H1 (cell line): Measurements from ENCODE around the gene MCF2L2. TPM values are rescaled to one million over a fixed set of nuclear protein-coding genes. Genes with fewer than 3 reads are reported as not detected.

Experiments
- CTCF ChIA-PET: fragments of 300-600 bp; sonication (Branson Sonifier 250); formaldehyde crosslinking; loops from one replicate; lab custom pipeline; 2021; ENCODE audit not compliant: partially characterized antibody; lab: Charles Lee
- POLR2A ChIA-PET: fragments of 300-600 bp; sonication (Branson Sonifier 250); formaldehyde crosslinking; loops from one replicate; lab custom pipeline; 2021; ENCODE audit warnings: inconsistent platforms; ENCODE audit not compliant: partially characterized antibody; lab: Charles Lee
- DNase-seq, 2 experiments: peaks; one replicate each; pipeline versions ENCODE4 v3.0.0 to v3.0.0-alpha.2; 2010 to 2022; ENCODE audit warnings: low spot score in 2 of 2, low read depth in 1 of 2, mixed read lengths in 1 of 2
- FAIRE-seq: peaks from 2 replicates; lab custom pipeline; 2011; peaks lifted over from hg19 to GRCh38; lab: Jason Lieb, UNC
- H2AFZ ChIP-seq: 2 replicates; pipeline ENCODE4 v1.8.1; 2012; ENCODE audit warnings: low read length, inconsistent platforms
- H2AK5ac ChIP-seq: 2 replicates; pipeline ENCODE4 v1.6.1; 2013; ENCODE audit warnings: low read depth, low read length
- H2BK120ac ChIP-seq: replicated peaks from 2 replicates; pipeline ENCODE3; 2013; ENCODE audit warnings: low read depth, low read length, inconsistent platforms
- H2BK12ac ChIP-seq: 2 replicates; pipeline ENCODE4 v1.6.1; 2013; ENCODE audit warnings: low read depth, low read length
- H2BK15ac ChIP-seq: 2 replicates; pipeline ENCODE4 v1.6.1; 2013; ENCODE audit warnings: low read length
- H2BK20ac ChIP-seq: 2 replicates; pipeline ENCODE4 v1.6.1; 2013; ENCODE audit warnings: low read length
- H2BK5ac ChIP-seq: 2 replicates; pipeline ENCODE4 v1.6.1; 2013; ENCODE audit warnings: low read depth, low read length
- H3K14ac ChIP-seq: 2 replicates; pipeline ENCODE4 v1.6.1; 2013; ENCODE audit warnings: inconsistent platforms; ENCODE audit not compliant: insufficient read length
- H3K18ac ChIP-seq: 2 replicates; pipeline ENCODE4 v1.6.1; 2013; ENCODE audit warnings: low read length; ENCODE audit errors: extremely low read depth
- H3K23ac ChIP-seq: 2 replicates; pipeline ENCODE4 v1.6.1; 2013; ENCODE audit warnings: inconsistent platforms; ENCODE audit not compliant: insufficient read length
- H3K23me2 ChIP-seq: 2 replicates; pipeline ENCODE4 v1.6.1; 2013; ENCODE audit warnings: low read depth, low read length
- H3K27ac ChIP-seq: 2 replicates; pipeline ENCODE4 v1.6.1; 2011; ENCODE audit warnings: low read depth, low read length, inconsistent platforms
- H3K27me3 ChIP-seq, 4 experiments: replicated peaks in 1 of 4; 1 replicate in 1 of 4; 2 replicates in 3 of 4; pipeline versions ENCODE4 v1.6.1 to v1.8.1; 2011 to 2013; ENCODE audit warnings: low read length in 3 of 4, mild to moderate bottlenecking in 3 of 4, inconsistent platforms in 2 of 4, mixed read lengths in 2 of 4, moderate library complexity in 1 of 4; ENCODE audit not compliant: control insufficient read depth in 3 of 4, insufficient read depth in 3 of 4; ENCODE audit errors: extremely low read depth in 1 of 4
- H3K36me3 ChIP-seq, 4 experiments: 2 replicates each; pipeline versions ENCODE4 v1.6.1 to v1.8.1; 2011 to 2013; ENCODE audit warnings: mild to moderate bottlenecking in 4 of 4, low read length in 3 of 4, moderate library complexity in 2 of 4, control low read depth in 1 of 4, inconsistent platforms in 1 of 4; ENCODE audit not compliant: insufficient read depth in 4 of 4, control insufficient read depth in 2 of 4
- H3K4ac ChIP-seq: replicated peaks from 2 replicates; pipeline ENCODE3; 2013; ENCODE audit warnings: low read length, low read depth, mixed read lengths, inconsistent platforms; ENCODE audit not compliant: insufficient read length
- H3K4me1 ChIP-seq, 4 experiments: replicated peaks in 1 of 4; 1 replicate in 1 of 4; 2 replicates in 3 of 4; pipeline versions ENCODE4 v1.6.1 to v1.8.1; 2011 to 2013; ENCODE audit warnings: low read length in 3 of 4, inconsistent platforms in 2 of 4, mixed read lengths in 1 of 4; ENCODE audit not compliant: insufficient read depth in 4 of 4, control insufficient read depth in 3 of 4
- H3K4me2 ChIP-seq, 2 experiments: 2 replicates each; pipeline versions ENCODE4 v1.6.1 to v1.8.1; 2011 to 2013; ENCODE audit warnings: low read depth in 2 of 2, low read length in 2 of 2, control low read depth in 1 of 2, inconsistent platforms in 1 of 2, mild to moderate bottlenecking in 1 of 2; ENCODE audit not compliant: insufficient read depth in 1 of 2
- H3K4me3 ChIP-seq, 4 experiments: fragments of 200-600, 300-600 bp in 1 of 4; sonication (generic), shearing (Covaris generic), sonication (Bioruptor Twin) in 1 of 4; 2 replicates each; pipeline versions ENCODE4 v1.5.1 to v1.8.1; 2011 to 2016; ENCODE audit warnings: low read length in 4 of 4, low read depth in 3 of 4, control low read depth in 2 of 4, inconsistent platforms in 2 of 4, mild to moderate bottlenecking in 2 of 4, mixed read lengths in 1 of 4, moderate library complexity in 1 of 4; ENCODE audit not compliant: insufficient read depth in 2 of 4; ENCODE audit errors: extremely low read depth in 1 of 4
- H3K56ac ChIP-seq: replicated peaks from 2 replicates; pipeline ENCODE3; 2013; ENCODE audit warnings: low read depth, mild to moderate bottlenecking, mixed read lengths, low read length, inconsistent platforms; ENCODE audit not compliant: insufficient read length
- H3K79me1 ChIP-seq: 2 replicates; pipeline ENCODE4 v1.6.1; 2013; ENCODE audit warnings: low read depth, low read length, control low read depth
- H3K79me2 ChIP-seq, 2 experiments: 2 replicates each; pipeline versions ENCODE4 v1.6.1 to v1.8.1; 2012 to 2013; ENCODE audit warnings: low read length in 2 of 2, mild to moderate bottlenecking in 2 of 2, inconsistent platforms in 1 of 2; ENCODE audit not compliant: insufficient read depth in 2 of 2, control insufficient read depth in 1 of 2
- H3K9ac ChIP-seq, 4 experiments: replicated peaks in 1 of 4; 1 replicate in 1 of 4; 2 replicates in 3 of 4; pipeline versions ENCODE4 v1.6.1 to v1.8.1; 2011 to 2013; ENCODE audit warnings: low read depth in 3 of 4, low read length in 3 of 4, control low read depth in 2 of 4, mild to moderate bottlenecking in 2 of 4, moderate library complexity in 2 of 4, inconsistent platforms in 1 of 4; ENCODE audit errors: extremely low read depth in 1 of 4
- H3K9me3 ChIP-seq, 2 experiments: 2 replicates each; pipeline versions ENCODE4 v1.6.1 to v1.8.1; 2012 to 2013; ENCODE audit warnings: mild to moderate bottlenecking in 2 of 2, moderate library complexity in 2 of 2, control low read depth in 1 of 2, inconsistent platforms in 1 of 2, low read depth in 1 of 2, low read length in 1 of 2, mixed read lengths in 1 of 2; ENCODE audit not compliant: insufficient read depth in 2 of 2
- H4K20me1 ChIP-seq, 2 experiments: replicated peaks in 1 of 2; 2 replicates each; pipeline versions ENCODE3 to v1.8.1; 2011 to 2013; ENCODE audit warnings: inconsistent platforms in 2 of 2, low read length in 2 of 2, mild to moderate bottlenecking in 1 of 2; ENCODE audit not compliant: insufficient read depth in 2 of 2, control insufficient read depth in 1 of 2
- H4K5ac ChIP-seq: 2 replicates; pipeline ENCODE4 v1.6.1; 2013; ENCODE audit warnings: low read length, low read depth, mixed read lengths, inconsistent platforms; ENCODE audit not compliant: insufficient read length
- H4K8ac ChIP-seq: 2 replicates; pipeline ENCODE4 v1.8.0; 2013; ENCODE audit warnings: mild to moderate bottlenecking, moderate library complexity, low read length, inconsistent platforms; ENCODE audit not compliant: insufficient read depth; ENCODE audit errors: extremely low read depth
- H4K91ac ChIP-seq: replicated peaks from 2 replicates; pipeline ENCODE3; 2013; ENCODE audit warnings: low read length, mixed read lengths, inconsistent platforms; ENCODE audit not compliant: insufficient read length
- EZH2 ChIP-seq: fragments of 200-600 bp; sonication (generic); IDR thresholded peaks from 2 replicates; pipeline ENCODE4 v1.7.1; 2012; ENCODE audit warnings: low read depth, mild to moderate bottlenecking, moderate library complexity, low read length, inconsistent platforms; ENCODE audit not compliant: severe bottlenecking
- WGBS, 2 experiments: shearing (Covaris generic) in 1 of 2; methylation state at CpG; one replicate each; pipeline versions ENCODE4 v1.1.6 to v1.1.7; 2013 to 2015; ENCODE audit warnings: low lambda C conversion rate in 2 of 2, mixed read lengths in 2 of 2, inconsistent platforms in 1 of 2, low coverage in 1 of 2, missing lambda C conversion rate in 1 of 2; ENCODE audit not compliant: insufficient replicate concordance in 2 of 2, insufficient coverage in 1 of 2, insufficient read length in 1 of 2; ENCODE audit errors: extremely low coverage in 1 of 2, missing lambda C conversion rate in 1 of 2; 5-methylcytosine and 5-hydroxymethylcytosine counted together
- polyA plus RNA-seq, 7 experiments: library from polyadenylated mRNA; depleted of rRNA in 3 of 7; stranded (reverse) in 5 of 7; unstranded in 2 of 7; fragments of >200 nt in 5 of 7; fragments of 200-250 nt in 2 of 7; gene quantifications; 1 replicate in 5 of 7; 2 replicates in 1 of 7; 4 replicates in 1 of 7; pipeline versions ENCODE4 v1.2.1 to v1.2.3, GENCODE V29; 2011 to 2013; ENCODE audit warnings: missing spikeins in 2 of 7, mixed read lengths in 2 of 7
- total RNA-seq: library from RNA; stranded (reverse); fragmentation: NEBNext Ultra II Directional; extraction: Animal tissue kit (Norgen Biotek cat#: 25700); gene quantifications from 2 replicates; pipeline ENCODE4 v1.2.1, GENCODE V29; 2021
- TF ChIP-seq, protein P1 (sequence below), 3 experiments: IDR thresholded peaks; 1 replicate in 2 of 3; 2 replicates in 1 of 3; pipeline versions ENCODE4 v1.5.1 to v1.6.1; 2011; ENCODE audit warnings: low read length in 3 of 3, mild to moderate bottlenecking in 3 of 3, inconsistent platforms in 2 of 3, low read depth in 1 of 3, moderate library complexity in 1 of 3; ENCODE audit not compliant: insufficient read depth in 1 of 3; ENCODE audit errors: control extremely low read depth in 1 of 3

Gene MCF2L2
- total and polyA plus RNA-seq, 2 of the 8 experiments (the other 6 are each of a cell fraction or from before 2014, with no cell fraction given), result 4.1 to 13.7 TPM

DNA sequence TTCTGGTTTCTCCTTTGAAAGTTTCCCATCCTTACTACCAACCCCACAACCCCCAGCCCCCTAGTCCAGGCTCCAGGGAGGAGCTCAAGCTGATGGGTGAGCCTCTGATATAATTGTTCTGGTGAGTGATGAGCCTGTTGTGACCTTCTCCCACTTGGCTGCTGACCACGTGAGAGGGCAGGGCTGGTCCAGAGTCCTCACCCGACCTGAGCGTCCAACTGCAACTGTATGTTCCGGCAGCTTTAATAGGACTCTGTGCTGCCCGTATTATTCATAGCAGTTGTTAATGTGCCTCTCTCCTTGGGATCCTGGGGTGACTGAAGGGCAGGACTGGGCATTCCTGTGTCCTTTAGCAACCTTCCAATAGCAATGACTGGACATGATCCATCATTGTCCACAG is 119.1 kb downstream of the MCF2L2 start:
- Histone ChIP-seq H3K9ac (no peak overlapping the region), H3K4me2 (no peak overlapping the region), H3K23ac (no peak overlapping the region), H3K27ac (no peak overlapping the region), H2BK5ac (no peak overlapping the region), H3K4me1 (peaks cover 0 to 2% (median 0%) of the 10 kb centered on the region in 4 experiments; a peak in 1 of 7 replicates), H4K8ac (no peak overlapping the region), H4K5ac (no peak overlapping the region), H2AK5ac (no peak overlapping the region), H3K18ac (no peak overlapping the region), H3K14ac (no peak overlapping the region), H2BK15ac (no peak overlapping the region), H3K79me1 (no peaks in the 10 kb centered on the region), H2BK120ac (no peak overlapping the region), H2BK12ac (no peak overlapping the region), H2AFZ (no peak overlapping the region), H2BK20ac (no peak overlapping the region), H3K79me2 (no peaks in the 10 kb centered on the region), H3K36me3 (peaks cover 0 to 20% (median 3%) of the 10 kb centered on the region in 4 experiments; a peak in 4 of 8 replicates), H3K27me3 (no peaks in the 10 kb centered on the region), H3K23me2 (no peaks in the 10 kb centered on the region), H4K20me1 (no peaks in the 10 kb centered on the region), H4K91ac (no peak overlapping the region), H3K56ac (no peak overlapping the region), H3K4ac (no peak overlapping the region), H3K9me3 (no peaks in the 10 kb centered on the region), H3K4me3 (no peak overlapping the region)
- ChIA-PET POLR2A (interaction anchor here (0.6 kb wide), 1 partner anchor 1439 kb away, joined by 4 read pairs; no protein-coding TSS in a partner anchor), CTCF (no interaction called here)
- FAIRE-seq (no peak), DNase-seq (no peak)
- 87% methylated on average over 5 of the region's 5 CpGs; no CpG with 5 or more reads in 1 of the 2 experiments for WGBS, 2 experiments
- TF ChIP-seq, protein P1, sequence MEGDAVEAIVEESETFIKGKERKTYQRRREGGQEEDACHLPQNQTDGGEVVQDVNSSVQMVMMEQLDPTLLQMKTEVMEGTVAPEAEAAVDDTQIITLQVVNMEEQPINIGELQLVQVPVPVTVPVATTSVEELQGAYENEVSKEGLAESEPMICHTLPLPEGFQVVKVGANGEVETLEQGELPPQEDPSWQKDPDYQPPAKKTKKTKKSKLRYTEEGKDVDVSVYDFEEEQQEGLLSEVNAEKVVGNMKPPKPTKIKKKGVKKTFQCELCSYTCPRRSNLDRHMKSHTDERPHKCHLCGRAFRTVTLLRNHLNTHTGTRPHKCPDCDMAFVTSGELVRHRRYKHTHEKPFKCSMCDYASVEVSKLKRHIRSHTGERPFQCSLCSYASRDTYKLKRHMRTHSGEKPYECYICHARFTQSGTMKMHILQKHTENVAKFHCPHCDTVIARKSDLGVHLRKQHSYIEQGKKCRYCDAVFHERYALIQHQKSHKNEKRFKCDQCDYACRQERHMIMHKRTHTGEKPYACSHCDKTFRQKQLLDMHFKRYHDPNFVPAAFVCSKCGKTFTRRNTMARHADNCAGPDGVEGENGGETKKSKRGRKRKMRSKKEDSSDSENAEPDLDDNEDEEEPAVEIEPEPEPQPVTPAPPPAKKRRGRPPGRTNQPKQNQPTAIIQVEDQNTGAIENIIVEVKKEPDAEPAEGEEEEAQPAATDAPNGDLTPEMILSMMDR (IDR thresholded peaks at IDR 0.05; ENCODE audit: control extremely low read depth in 1 of 3, insufficient read depth in 1 of 3, low read depth in 1 of 3, low read length in 3 of 3), result no peak
- TF ChIP-seq EZH2, result no peak
